Peyer's patch (tissue), 4 donors: ENCODE data around the gene DEPDC1.

Source experiments
- POLR2A ChIP-seq, 2 donors: fragments of 450-650 bp; IDR thresholded peaks; one replicate each; pipeline ENCODE4 v1.5.1; 2017; ENCODE audit warnings: antibody characterized with exemption in 2 of 2, mild to moderate bottlenecking in 2 of 2, moderate library complexity in 2 of 2
- TF ChIP-seq, protein P1 (sequence below), 6 experiments: fragments of 450-650 bp in 4 of 6; fragments of 200-600 bp in 2 of 6; sonication (generic) in 1 of 6; IDR thresholded peaks; one replicate each; pipeline ENCODE4 v1.5.1; 2017 to 2019; ENCODE audit warnings: antibody characterized with exemption in 6 of 6, mild to moderate bottlenecking in 3 of 6, moderate library complexity in 1 of 6

- TF ChIP-seq, protein P1, sequence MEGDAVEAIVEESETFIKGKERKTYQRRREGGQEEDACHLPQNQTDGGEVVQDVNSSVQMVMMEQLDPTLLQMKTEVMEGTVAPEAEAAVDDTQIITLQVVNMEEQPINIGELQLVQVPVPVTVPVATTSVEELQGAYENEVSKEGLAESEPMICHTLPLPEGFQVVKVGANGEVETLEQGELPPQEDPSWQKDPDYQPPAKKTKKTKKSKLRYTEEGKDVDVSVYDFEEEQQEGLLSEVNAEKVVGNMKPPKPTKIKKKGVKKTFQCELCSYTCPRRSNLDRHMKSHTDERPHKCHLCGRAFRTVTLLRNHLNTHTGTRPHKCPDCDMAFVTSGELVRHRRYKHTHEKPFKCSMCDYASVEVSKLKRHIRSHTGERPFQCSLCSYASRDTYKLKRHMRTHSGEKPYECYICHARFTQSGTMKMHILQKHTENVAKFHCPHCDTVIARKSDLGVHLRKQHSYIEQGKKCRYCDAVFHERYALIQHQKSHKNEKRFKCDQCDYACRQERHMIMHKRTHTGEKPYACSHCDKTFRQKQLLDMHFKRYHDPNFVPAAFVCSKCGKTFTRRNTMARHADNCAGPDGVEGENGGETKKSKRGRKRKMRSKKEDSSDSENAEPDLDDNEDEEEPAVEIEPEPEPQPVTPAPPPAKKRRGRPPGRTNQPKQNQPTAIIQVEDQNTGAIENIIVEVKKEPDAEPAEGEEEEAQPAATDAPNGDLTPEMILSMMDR (IDR thresholded peaks at IDR 0.05): no peak
- TF ChIP-seq POLR2A (IDR thresholded peaks at IDR 0.05): no peak
These were observed 17.4 kb downstream of the DEPDC1 start for GRCh38 chr1:68479501-68479900.
